HS-27A (cell line): ENCODE results near the gene FAM237B.
"Not testable (repeated sequence)": the region's sequence is repeated elsewhere in the genome, so short reads cannot be mapped to it uniquely, and the experiment has no call there.

Source experiments
- DNase-seq: peaks from one replicate; pipeline ENCODE4 v3.0.0-alpha.2; 2012; ENCODE audit warnings: low read depth, missing footprints

Gene FAM237B

DNA sequence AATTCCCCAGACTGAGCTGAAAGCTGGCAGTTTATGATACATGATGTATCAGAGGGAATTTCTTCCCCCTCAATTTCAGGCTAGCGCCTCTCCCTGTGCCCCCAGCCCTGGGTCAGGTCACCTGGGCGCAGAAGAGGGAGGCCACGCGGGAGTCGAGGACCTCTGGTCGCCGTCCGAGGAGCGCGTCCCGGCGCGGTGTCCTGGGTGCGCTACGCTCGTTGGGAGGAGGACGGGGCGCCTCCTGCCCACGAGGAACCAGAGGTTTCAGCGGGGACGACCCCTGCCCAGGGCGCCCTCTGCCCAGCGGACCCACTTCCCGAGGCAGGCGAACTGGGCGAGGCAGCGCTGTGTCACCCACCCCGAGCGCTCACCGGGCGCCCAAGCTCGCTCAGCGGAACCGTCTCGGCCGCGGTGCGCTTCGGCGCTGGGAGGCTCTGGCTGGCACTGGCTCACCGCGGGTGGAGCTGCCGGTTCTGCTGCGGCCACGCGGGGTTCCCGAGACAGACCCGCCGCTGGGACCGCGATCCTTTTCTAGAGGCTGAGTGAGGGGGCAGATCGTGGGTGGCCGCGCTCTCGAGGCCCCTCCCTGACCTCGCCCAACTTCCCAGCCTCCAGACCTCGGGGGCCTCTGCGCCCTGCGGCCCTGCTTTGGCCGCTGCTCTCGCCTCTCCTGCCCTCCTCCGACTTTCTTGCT lies at the start of gene FAM237B:
Gene FAM237B (minus strand): TSS at position 504 of the 694 bp plus-strand sequence. CDS start 1,556 bp downstream, outside the sequence.
- DNase-seq = no peak

DNA sequence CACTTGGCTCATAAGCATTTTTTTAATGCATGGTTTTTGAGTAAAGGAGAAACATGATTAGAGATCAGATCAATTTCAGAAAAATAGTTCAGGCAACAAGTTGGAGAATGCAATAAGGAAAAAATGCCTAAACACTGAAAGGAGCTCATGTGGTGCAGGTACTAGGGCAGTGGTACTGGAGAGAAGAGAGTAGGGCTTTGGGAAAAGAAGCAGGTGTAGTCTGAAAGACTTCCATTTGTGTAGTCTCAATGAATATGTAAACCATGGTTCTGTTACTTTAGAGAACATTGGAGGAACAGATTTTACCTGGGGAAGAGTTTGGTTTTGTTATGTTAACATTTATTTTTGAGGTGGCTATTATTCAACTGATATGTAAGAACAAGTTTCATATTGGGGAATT lies 30.9 kb upstream of the FAM237B start:
- DNase-seq = no peak

DNA sequence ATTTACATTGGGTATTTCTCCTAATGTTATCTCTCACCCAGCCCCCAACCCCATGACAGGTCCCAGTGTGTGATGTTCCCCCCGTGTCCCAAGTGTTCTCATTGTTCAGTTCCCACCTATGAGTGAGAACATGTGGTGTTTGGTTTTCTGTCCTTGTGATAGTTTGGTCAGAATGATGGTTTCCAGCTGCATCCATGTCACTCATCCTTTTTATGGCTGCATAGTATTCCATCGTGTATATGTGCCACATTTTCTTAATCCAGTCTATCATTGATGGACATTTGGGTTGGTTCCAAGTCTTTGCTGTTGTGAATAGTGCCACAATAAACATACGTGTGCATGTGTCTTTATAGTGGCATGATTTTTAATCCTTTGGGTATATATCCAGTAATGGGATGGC lies 28.9 kb upstream of the FAM237B start:
- DNase-seq = not testable (repeated sequence)

DNA sequence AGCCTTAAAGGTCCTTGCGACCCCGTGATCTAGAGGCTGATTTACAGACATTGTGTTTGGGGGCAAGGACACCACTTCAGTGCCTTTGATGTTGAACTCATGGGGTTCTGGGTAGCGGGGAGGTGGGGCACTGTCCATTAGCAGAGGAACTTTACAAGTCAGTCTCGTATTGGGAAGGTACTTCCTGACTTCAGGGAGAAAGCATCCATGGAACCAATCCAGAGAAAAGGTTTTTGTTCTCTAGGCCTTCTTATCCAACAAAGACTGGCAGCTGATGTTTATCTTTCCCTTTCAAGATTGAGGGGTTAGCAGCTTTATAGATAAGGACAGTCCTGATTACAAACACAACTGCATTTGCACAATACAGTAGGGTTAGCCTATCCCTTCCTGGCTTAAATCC lies 28.2 kb upstream of the FAM237B start:
- DNase-seq = no peak

DNA sequence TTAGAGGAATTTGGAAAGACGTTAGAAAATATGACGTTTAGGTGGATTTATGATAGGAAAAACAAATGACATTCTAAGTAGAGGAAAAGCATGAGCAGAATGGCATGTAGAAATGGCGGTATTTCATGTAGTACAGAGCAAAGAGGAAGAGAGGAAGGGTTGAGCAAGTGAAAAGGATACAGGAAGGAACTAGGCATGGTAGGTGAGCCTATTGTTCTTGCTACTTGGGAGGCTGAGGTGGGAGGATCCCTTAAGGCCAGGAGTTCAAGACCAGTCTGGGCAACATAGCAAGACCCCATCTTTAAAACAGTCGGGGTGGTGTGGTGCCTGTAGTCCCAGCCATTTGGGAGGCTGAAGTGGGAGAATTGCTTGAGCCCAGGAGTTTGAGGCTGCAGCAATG lies 26.7 kb upstream of the FAM237B start:
- DNase-seq = no peak

DNA sequence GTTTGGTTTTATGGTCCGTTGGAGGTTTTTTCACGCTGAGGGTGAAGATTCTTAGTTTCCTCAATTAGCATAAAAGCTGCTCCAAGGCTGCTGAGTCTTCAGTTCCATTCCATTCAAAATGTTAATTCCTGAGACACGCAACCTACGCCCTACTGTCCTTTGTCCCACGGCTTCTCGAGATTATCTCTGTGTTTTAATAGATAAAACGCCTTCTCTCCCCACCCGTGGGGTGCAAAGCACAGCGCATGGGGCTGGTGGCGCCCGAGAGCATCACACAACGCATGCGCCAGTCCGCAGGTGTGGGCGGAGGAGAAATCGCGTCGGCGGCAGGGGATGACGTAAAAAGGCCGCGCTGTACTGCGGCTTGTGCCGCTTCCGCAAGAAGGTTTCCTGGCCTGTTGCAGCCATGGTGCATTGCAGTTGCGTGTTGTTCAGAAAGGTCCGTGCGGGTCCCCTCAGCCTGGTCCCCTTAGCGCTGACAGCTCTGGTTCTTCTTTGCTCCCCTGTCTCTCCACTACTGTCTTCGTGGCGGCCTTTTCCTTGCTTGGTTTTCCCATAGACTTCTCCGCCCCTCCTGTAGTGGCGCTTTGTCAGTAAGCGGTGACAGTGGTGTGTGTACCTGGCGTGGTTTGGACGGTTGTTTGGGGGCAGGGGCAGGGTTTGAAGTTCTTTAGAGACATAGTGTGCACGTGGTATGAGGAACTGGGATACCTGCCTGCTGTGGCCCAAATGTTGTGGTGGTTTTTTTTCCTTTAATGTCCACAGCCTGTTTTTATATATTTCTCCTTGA lies 25.4 kb upstream of the FAM237B start, which contains the start of gene GTPBP10:
Gene GTPBP10 (plus strand): TSS at position 381 of the 790 bp plus-strand sequence. CDS start 26 bp downstream, at position 407.
- peak; percentile 60 for DNase-seq

DNA sequence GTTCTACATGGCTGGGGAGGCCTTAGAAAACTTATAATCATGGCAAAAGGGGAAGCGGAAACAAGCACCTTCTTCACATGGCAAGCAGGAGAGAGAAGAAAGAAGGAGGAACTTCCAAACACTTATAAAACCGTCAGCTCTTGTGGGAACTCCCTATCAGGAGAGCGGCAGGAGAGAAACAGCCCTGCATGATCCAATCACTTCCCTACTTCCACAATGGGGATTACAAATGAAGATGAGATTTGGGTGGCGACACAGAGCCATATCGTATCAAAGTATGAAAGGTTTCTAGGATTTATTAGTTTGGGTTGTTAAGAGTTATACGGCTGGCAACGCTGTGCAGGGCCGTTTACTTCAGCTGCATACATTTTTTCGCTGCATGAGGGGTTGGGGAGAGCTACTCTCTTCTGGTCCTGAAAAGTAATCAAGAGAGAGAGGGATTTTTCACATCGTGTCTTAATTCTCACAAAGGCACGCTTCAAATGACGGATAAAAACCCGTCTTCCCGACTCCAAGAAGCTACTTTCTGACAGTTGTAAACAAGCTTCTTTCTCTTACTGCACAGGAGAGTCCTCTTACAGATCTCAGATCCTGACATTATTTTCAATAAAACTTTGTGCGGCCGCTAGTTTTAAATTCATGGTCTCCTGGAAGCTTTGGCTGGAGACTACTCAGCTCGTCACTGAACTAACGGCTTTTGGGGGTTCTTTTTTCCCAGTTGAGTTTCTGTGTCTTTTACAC lies 24.7 kb upstream of the FAM237B start:
- DNase-seq = no peak

DNA sequence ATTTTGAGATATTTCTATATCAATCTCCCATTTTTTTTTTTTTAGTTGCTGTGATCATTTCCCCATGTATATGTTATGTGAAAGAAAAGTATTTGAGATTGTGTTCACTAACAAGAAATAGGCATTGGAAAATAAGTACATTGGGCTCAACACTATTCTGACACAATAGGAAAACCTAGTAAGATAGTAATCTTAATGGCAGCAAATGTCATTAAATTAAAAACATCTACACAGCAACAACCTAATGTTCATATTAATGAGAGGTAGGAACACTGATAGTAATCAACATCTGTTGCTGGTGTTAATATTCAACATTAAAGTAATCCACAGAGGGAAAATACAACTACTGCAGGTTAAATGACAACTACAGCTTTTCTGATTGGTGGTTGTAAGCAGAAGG lies 23.9 kb upstream of the FAM237B start:
- no peak for DNase-seq

DNA sequence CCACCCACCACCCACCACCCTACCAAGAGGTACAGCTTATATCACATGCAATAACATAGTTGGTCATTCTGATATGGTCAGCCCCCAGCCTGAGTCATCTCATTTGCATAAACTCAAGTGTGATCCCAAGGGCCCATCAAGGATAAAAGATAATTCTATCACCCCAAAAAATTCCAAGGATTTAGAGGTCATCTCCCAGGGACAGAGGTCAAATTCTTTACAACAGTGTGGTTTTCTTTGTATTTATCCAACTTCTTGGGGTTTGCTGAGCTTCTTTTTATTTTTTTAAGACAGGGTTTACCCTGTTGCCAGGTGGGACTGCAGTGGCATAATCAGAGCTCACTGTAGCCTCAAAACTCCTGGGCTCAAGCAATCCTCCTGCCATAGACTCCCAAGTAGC lies 16.0 kb upstream of the FAM237B start:
- DNase-seq = peak; percentile 40

DNA sequence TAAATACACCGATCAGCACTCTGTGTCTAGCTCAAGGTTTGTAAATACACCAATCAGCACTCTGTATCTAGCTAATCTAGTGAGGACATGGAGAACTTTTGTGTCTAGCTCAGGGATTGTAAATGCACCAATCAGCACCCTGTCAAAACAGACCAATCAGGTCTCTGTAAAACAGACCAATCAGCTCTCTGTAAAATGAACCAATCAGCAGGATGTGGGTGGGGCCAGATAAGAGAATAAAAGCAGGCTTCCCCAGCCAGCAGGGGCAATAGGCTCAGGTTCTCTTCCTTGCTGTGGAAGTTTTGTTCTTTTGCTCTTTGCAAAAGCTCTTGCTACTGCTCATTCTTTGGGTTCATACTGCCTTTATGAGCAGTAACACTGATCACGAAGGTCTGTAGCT lies 13.8 kb upstream of the FAM237B start:
- not testable (repeated sequence) for DNase-seq

DNA sequence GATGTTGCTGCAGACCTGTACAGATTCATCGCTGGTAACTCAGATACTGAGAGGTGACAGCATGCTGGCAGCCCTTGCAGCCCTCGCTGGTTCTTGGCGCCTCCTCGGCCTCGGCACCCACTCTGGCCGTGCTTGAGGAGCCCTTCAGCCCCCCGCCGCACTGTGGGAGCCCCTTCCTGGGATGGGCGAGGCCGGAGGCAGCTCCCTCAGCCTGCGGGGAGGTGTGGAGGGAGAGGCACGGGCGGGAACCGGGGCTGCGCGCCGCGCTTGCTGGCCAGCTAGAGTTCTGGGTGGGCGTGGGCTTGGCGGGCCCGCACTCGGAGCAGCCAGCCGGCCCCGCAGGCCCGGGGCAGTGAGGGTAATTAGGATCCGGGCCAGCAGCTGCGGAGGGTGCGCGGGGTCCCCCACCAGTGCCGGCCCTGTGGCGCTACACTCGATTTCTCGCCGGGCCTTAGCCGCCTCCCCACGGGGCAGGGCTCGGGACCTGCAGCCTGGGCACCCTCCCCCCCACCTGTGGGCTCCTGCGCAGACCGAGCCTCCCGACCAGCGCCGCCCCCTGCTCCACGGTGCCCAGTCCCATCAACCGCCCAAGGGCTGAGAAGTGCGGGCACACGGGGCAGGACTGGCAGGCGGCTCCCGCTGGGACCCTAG lies 13.2 kb upstream of the FAM237B start:
- DNase-seq = no peak

DNA sequence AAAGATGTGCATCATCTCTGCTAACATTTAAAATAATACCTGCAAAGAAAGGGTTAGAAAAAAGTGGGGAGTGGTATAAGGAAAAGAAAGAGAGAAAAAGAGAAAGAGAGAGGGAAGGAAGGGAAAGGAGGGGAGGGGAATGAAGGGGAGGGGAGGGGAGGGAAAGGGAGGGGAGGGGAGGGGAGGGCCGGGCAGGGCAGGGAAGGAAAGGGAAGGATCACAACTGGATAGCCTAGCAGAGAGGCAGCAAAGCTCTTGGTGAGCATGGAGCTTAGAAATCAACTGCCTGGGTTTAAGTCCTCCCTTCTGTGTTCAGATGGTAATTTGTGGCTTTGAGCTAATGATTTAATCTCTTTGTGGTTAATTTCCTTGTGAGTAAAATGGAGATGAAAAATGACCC lies 5.4 kb upstream of the FAM237B start:
- no peak for DNase-seq

DNA sequence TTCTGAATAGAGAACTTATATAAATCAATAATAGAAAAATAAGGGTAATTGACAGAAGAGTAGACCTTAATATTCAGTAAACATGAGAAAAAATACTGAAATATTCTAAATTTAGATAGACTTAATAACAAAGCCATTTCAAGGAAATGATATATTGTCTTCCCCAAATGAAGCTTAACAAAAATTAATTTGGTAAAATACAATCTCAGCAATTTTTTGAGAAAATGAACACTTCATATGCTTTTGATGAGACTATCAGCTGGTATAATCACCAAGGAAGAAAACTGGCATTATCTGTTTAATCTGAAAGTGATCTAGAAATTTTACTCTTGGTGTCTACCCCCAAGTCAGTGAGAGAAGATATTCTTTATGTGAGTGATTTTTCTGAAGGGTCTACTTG lies 1.7 kb upstream of the FAM237B start:
- DNase-seq = no peak

DNA sequence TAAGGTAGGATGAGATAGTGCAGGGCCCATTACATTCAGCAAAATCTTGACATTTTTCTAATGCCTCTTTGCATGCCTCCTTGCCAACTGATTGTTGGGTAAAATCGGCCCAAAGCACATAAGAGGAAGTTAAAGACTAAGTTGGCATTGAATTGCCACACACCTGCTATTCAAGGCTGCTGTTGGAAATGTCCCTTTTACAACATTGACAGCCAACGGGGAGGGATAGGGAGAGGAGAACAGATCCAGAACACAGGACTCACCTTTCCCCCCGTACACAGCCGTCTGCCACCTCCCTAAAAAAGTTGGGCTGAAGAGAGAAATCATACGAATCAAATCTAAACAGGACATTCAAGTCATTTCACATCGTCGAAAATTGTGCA lies 695 bp downstream of the FAM237B start:
- DNase-seq = no peak

DNA sequence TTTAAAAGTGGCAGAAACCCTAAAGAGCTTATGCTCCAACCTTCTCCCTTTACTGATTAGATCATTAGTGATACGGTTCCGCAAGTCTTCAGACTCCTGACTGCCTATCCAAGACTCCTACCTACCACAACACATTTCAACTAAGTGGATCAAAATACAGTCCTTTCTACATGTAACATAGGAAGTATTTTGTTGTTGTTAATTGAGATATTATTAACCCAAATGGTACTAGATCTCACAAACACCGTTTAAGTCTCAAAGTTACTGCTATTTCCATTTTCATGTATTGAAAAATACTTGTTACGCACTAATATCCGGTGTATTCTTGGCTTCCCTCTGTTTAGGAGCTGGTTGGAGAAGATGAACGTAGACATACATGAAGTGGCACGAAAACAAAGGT lies 1.1 kb downstream of the FAM237B start:
- no peak for DNase-seq

DNA sequence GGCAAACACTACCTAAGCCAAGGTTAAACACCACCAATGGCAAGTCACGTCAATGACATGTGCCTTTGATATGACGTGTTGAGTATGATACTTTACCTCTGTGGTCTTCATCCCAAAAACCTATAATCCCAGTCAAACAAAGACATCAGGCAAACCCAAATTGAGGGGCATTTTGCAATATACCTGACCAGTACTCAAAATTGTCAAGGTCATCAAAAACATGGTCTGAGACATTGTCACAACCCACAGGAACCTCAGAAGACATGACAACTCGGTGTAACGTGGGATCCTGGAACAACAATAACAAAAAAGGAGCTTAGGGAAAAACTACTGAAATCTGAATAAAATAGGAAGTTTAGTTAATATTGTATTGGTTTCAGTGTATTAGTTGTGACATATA lies 7.2 kb downstream of the FAM237B start:
- DNase-seq = no peak

DNA sequence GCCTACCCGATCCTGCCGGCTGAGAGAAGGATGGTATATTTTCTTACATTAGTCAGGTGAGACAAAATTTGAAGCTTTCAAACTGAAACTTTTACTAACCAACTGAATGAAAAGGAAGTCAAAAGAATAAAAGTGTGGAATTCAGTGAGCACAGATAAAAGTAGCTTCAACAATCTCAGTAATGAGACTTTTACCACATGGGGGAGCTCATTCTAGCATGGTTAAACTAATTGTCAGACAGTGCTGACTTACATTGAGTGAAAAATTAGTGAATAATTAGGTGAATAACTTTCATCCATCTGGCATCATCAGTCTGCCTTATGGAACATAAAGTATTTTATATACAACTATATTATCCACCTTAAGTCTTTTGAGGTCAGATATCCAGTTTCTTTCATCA lies 8.4 kb downstream of the FAM237B start:
- DNase-seq = no peak

DNA sequence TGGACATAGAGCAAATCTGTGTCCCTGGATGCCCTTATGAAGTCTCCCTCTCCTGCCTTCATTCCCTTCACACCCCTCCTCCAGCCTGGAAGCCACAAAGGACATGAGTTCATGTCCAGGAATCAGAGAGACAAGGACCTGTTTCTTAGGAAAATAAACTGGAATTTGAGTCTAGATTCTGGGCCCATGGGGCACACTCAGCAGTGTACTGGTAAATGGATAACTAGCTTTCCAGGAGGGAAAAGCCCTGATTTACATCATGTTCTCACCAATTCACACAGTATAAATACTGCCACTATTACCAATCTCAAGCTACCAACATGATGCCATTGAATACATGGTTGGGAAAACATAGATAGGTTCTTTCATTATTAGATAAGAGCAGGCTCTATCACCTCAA lies 9.9 kb downstream of the FAM237B start:
- DNase-seq = no peak

DNA sequence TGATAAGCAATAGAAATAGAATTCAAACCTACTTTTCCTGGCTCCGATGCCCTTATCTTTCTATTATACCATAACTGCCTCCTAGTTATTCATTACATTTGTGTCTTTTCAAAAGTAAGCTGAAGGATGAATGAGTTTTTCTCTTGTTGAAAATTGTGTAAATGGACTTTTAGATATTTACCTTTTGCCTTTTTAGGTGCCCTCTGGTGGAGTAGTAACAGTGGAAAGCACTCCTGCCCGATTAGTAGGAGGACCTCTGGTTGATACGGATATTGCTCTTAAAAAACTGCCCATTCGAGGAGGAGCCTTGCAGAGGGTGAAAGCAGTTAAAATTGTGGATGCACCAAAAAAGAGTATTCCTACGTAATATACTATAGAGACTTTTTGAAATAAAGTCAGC lies 11.2 kb downstream of the FAM237B start:
- DNase-seq = no peak

DNA sequence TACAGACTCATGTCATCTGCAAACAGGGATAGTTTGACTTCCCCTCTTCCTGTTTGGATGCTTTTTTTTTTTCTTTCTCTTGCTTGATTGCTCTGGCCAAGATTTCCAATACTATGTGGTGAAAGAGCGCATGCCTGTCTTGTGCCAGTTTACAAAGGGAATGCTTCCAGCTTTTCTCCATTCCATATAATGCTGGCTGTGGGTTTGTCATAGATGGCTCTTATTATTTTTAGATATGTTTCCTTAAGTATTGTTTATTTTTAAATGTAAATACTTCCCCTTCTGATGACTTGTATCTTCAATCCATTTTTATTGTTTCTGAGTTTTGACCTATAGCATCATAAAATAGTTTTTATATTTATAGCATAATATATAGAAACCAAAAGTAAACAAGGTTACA lies 17.9 kb downstream of the FAM237B start:
- DNase-seq = no peak

DNA sequence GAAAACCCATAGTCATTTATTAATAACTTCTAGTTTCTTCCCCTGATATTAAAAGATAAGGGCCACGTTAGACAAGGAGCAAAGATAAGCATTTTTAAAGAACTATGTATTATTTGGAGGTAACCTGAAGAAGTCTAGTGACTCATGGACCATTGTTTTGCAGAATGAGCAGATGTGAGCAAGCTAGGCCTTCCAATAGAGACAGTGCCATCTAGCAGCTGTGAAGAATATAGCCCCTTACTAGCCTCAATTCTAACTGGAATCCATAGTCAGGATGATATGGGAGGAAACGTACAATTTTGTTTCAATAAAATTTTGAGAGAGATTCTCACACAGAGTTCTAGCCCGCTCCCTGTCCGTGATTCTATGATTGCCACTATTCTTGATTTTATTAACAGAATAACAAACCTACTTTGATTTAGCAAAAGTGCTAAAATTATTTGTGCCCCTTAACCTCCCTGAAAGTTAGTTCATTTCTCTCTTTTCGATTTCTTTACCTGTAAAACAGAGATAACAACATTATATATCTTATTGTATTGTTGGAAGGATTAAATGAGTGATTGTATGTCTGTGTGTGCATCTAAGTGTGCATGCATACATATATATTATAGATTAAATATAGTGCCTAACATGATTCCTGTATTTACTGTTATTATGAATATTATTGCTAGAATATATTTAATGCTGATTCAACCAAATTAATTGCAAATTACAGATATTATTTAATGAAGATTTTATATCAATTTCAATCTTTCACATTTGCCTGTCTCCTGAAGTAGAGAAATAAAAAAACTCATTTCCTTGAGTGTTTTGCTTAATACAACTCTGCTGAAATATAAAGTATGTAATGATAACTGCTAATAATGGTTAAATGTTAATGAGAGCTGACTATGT lies 22.7 kb downstream of the FAM237B start:
- DNase-seq = no peak
